CD8-positive, alpha-beta memory T cell (primary cell): ENCODE results near the gene VILL. TPM values are rescaled to one million over a fixed set of nuclear protein-coding genes. Genes with fewer than 3 reads are reported as not detected.
A peak's percentile ranks its signal among the peaks of the same experiment; 100 is the strongest.

ENCODE experiments used
- CTCF ChIA-PET: fragments of 350-600 bp; sonication (Branson Sonifier 250); formaldehyde crosslinking; loops from one replicate; lab custom pipeline; 2021; ENCODE audit warnings: antibody characterized with exemption; lab: Charles Lee
- POLR2A ChIA-PET: fragments of 350-600 bp; sonication (Branson Sonifier 250); formaldehyde crosslinking; loops from one replicate; lab custom pipeline; 2021; ENCODE audit warnings: antibody characterized with exemption; lab: Charles Lee
- DNase-seq, 5 donors: peaks; one replicate each; pipeline versions ENCODE4 v3.0.0 to v3.0.0-alpha.2; 2020 to 2022; ENCODE audit warnings: mixed read lengths in 1 of 5
- H3K27ac ChIP-seq: one replicate; pipeline ENCODE4 v1.7.0; 2013; ENCODE audit warnings: low read depth, mild to moderate bottlenecking, low read length, moderate library complexity
- H3K27me3 ChIP-seq: 2 replicates; pipeline ENCODE4 v1.7.0; 2013; ENCODE audit warnings: low read length, mild to moderate bottlenecking; ENCODE audit not compliant: insufficient read depth, poor library complexity, severe bottlenecking
- H3K36me3 ChIP-seq: 2 replicates; pipeline ENCODE4 v1.7.0; 2013; ENCODE audit warnings: mild to moderate bottlenecking, low read length, moderate library complexity; ENCODE audit not compliant: insufficient read depth
- H3K4me1 ChIP-seq: 2 replicates; pipeline ENCODE4 v1.7.0; 2013; ENCODE audit warnings: mild to moderate bottlenecking, low read length, moderate library complexity; ENCODE audit not compliant: insufficient read depth
- H3K4me3 ChIP-seq: 2 replicates; pipeline ENCODE4 v1.7.0; 2013; ENCODE audit warnings: mild to moderate bottlenecking, low read length
- H3K9me3 ChIP-seq: 2 replicates; pipeline ENCODE4 v1.7.0; 2013; ENCODE audit warnings: mild to moderate bottlenecking, low read length
- H3K27ac Mint-ChIP-seq, 8 donors: one replicate each; pipeline ENCODE4 v1.8.0; 2020 to 2021; ENCODE audit warnings: mixed read lengths in 8 of 8, mild to moderate bottlenecking in 6 of 8, inconsistent platforms in 3 of 8, moderate library complexity in 3 of 8
- H3K27me3 Mint-ChIP-seq, 2 donors: one replicate each; pipeline ENCODE4 v1.8.0; 2020 to 2021; ENCODE audit warnings: mixed read lengths in 2 of 2, mild to moderate bottlenecking in 1 of 2, moderate library complexity in 1 of 2
- H3K36me3 Mint-ChIP-seq, 3 donors: one replicate each; pipeline ENCODE4 v1.8.0; 2020 to 2021; ENCODE audit warnings: mixed read lengths in 3 of 3, inconsistent platforms in 1 of 3, mild to moderate bottlenecking in 1 of 3
- H3K4me1 Mint-ChIP-seq, 3 donors: one replicate each; pipeline ENCODE4 v1.8.0; 2020 to 2021; ENCODE audit warnings: mixed read lengths in 3 of 3, inconsistent platforms in 1 of 3, mild to moderate bottlenecking in 1 of 3
- H3K4me3 Mint-ChIP-seq, 7 donors: one replicate each; pipeline ENCODE4 v1.8.0; 2020 to 2021; ENCODE audit warnings: mixed read lengths in 7 of 7, mild to moderate bottlenecking in 6 of 7, moderate library complexity in 4 of 7, inconsistent platforms in 2 of 7
- H3K9me3 Mint-ChIP-seq, 5 donors: one replicate each; pipeline ENCODE4 v1.8.0; 2020 to 2022; ENCODE audit warnings: mixed read lengths in 5 of 5, mild to moderate bottlenecking in 3 of 5, moderate library complexity in 2 of 5, inconsistent platforms in 1 of 5
- polyA plus RNA-seq: library from polyadenylated mRNA; unstranded; fragments of 300-500 nt; fragmentation: Illumina TruSeq; gene quantifications from one replicate; pipeline ENCODE4 v1.2.3, GENCODE V29; 2021
- total RNA-seq, 2 experiments: library from RNA; stranded (reverse); gene quantifications; one replicate each; pipeline ENCODE4 v1.2.3, GENCODE V29; 2021

VILL gene
- total and polyA plus RNA-seq, 3 experiments from 2014 or later = 14.7 to 16.8 (median 15.8) TPM

- H3K27me3 Mint-ChIP-seq = peaks cover 0 to under 1% of the 10 kb centered on the region in 2 donors
- ChIA-PET POLR2A (no interaction called here), CTCF (interaction anchor here (0.9 to 4.1 kb wide), 5 partner anchors 17 to 21 kb away, joined by 3 to 20 read pairs (median 5); partner anchors contain the start of gene DLEC1)
- Histone ChIP-seq H3K36me3 (no peaks in the 10 kb centered on the region), H3K27ac (peak overlapping the region; percentile 82), H3K9me3 (no peaks in the 10 kb centered on the region), H3K27me3 (no peaks in the 10 kb centered on the region), H3K4me1 (peaks cover 34% of the 10 kb centered on the region), H3K4me3 (peak overlapping the region; percentile 88)
- DNase-seq = peak in 1 of 5 donors; percentile 42
- no peaks in the 10 kb centered on the region for H3K9me3 Mint-ChIP-seq
- peaks cover 7 to 40% (median 10%) of the 10 kb centered on the region in 3 donors for H3K36me3 Mint-ChIP-seq
- H3K4me1 Mint-ChIP-seq = peaks cover 43 to 69% (median 52%) of the 10 kb centered on the region in 3 donors
- peak overlapping the region; percentile 85 to 96 (median 92) for H3K4me3 Mint-ChIP-seq
- peak overlapping the region; percentile 77 to 99 (median 94) for H3K27ac Mint-ChIP-seq
Measured at GRCh38 chr3:38022896-38023709, 32.5 kb downstream of the VILL start.

- peak overlapping the region in 6 of 8 donors; percentile 26 to 92 (median 74) for H3K27ac Mint-ChIP-seq
- no peak overlapping the region for H3K27ac ChIP-seq
- H3K27me3 ChIP-seq = peaks cover 8% of the 10 kb centered on the region
- H3K36me3 ChIP-seq = no peaks in the 10 kb centered on the region
- no peak overlapping the region for H3K4me3 ChIP-seq
- H3K4me1 ChIP-seq = peaks cover 62% of the 10 kb centered on the region
- peak overlapping the region in 2 of 7 donors; percentile 79 to 83 for H3K4me3 Mint-ChIP-seq
- no peaks in the 10 kb centered on the region for H3K9me3 Mint-ChIP-seq
- DNase-seq = no peak
- H3K4me1 Mint-ChIP-seq = peaks cover 45 to 76% (median 55%) of the 10 kb centered on the region in 3 donors
- H3K9me3 ChIP-seq = no peaks in the 10 kb centered on the region
- ChIA-PET CTCF (interaction anchor here (1.8 kb wide), 1 partner anchor 12 kb away, joined by 7 read pairs; the partner anchor contains the start of gene DLEC1), POLR2A (interaction anchor here (0.8 kb wide), 1 partner anchor 12 kb away, joined by 3 read pairs; the partner anchor contains the start of gene DLEC1)
- H3K27me3 Mint-ChIP-seq = peaks cover 0 to 7% of the 10 kb centered on the region in 2 donors
- peaks cover 0 to 12% (median 0%) of the 10 kb centered on the region in 3 donors for H3K36me3 Mint-ChIP-seq
Measured at GRCh38 chr3:38026856-38027255, 36.3 kb downstream of the VILL start.

- H3K27ac ChIP-seq = no peak overlapping the region
- ChIA-PET POLR2A (interaction anchor here (0.8 kb wide), 1 partner anchor 11 kb away, joined by 3 read pairs; the partner anchor contains the start of gene DLEC1), CTCF (interaction anchor here (1.8 kb wide), 1 partner anchor 11 kb away, joined by 7 read pairs; the partner anchor contains the start of gene DLEC1)
- H3K27me3 ChIP-seq = peaks cover 8% of the 10 kb centered on the region
- Mint-ChIP-seq H3K27ac (peak overlapping the region in 7 of 8 donors; percentile 28 to 86 (median 51)), H3K27me3 (peaks cover 0 to 7% of the 10 kb centered on the region in 2 donors), H3K9me3 (no peaks in the 10 kb centered on the region), H3K4me1 (peaks cover 39 to 71% (median 51%) of the 10 kb centered on the region in 3 donors), H3K36me3 (peaks cover 0 to 12% (median 0%) of the 10 kb centered on the region in 3 donors), H3K4me3 (peak overlapping the region; percentile 68 to 90 (median 80))
- no peaks in the 10 kb centered on the region for H3K36me3 ChIP-seq
- H3K9me3 ChIP-seq = no peaks in the 10 kb centered on the region
- H3K4me3 ChIP-seq = no peak overlapping the region
- peaks cover 53% of the 10 kb centered on the region for H3K4me1 ChIP-seq
- no peak for DNase-seq
Measured at GRCh38 chr3:38027466-38028465, 37.2 kb downstream of the VILL start.

DNA sequence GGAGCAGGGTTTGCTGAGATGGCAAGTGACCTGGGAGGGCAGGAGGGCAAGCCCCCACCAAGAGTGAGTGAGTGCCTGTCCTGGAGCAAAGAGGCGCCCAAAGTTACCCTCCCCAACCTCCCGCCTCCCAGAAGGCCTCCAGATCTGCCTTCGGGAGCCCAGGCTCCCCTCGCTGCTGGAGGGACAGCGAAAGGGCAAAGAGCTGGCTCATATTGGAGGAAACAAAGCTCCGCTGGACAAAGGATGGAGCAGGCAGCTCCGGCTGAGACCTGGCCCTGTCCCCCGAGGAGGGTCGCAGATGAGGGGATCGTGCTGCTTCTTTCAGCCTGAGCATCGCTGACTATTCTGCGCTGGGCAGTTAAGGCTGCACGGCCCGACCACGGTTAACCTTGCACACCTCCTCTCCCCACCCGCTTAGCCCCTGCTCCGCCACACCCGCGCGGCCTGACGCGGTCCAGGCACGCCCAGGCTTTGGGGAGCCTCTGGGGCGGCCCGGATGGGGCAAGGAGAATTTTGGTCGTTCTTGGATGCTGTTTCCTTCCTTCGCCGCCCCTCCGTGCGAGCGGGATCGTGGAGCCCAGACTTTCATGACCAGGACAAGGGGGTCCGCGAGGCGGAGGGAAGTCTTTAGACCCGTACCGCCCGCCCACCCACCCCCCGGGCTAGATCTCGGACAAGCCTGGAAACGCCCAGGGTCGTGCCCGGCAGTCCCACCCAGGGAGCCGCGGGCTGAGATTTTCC lies 38.2 kb downstream of the VILL start:
- H3K4me1 Mint-ChIP-seq = peaks cover 31 to 61% (median 41%) of the 10 kb centered on the region in 3 donors
- H3K36me3 ChIP-seq = no peaks in the 10 kb centered on the region
- ChIA-PET CTCF (interaction anchor here (0.9 to 1.4 kb wide), 2 partner anchors 25 to 32 kb away, joined by 3 to 7 read pairs; no protein-coding TSS in a partner anchor), POLR2A (interaction anchor here (0.7 to 3.0 kb wide), 2 partner anchors 11 to 108 kb away, joined by 3 to 22 read pairs; partner anchors contain the start of genes ACAA1 and DLEC1)
- no peaks in the 10 kb centered on the region for H3K9me3 Mint-ChIP-seq
- peaks cover 0 to 7% of the 10 kb centered on the region in 2 donors for H3K27me3 Mint-ChIP-seq
- H3K27me3 ChIP-seq = peaks cover 8% of the 10 kb centered on the region
- DNase-seq = no peak
- H3K27ac Mint-ChIP-seq = peak overlapping the region in 6 of 8 donors; percentile 31 to 92 (median 81)
- no peaks in the 10 kb centered on the region for H3K9me3 ChIP-seq
- H3K4me3 Mint-ChIP-seq = peak overlapping the region; percentile 68 to 90 (median 80)
- peaks cover 43% of the 10 kb centered on the region for H3K4me1 ChIP-seq
- no peak overlapping the region for H3K27ac ChIP-seq
- H3K36me3 Mint-ChIP-seq = peaks cover 0 to 11% (median 0%) of the 10 kb centered on the region in 3 donors
- H3K4me3 ChIP-seq = no peak overlapping the region

DNA sequence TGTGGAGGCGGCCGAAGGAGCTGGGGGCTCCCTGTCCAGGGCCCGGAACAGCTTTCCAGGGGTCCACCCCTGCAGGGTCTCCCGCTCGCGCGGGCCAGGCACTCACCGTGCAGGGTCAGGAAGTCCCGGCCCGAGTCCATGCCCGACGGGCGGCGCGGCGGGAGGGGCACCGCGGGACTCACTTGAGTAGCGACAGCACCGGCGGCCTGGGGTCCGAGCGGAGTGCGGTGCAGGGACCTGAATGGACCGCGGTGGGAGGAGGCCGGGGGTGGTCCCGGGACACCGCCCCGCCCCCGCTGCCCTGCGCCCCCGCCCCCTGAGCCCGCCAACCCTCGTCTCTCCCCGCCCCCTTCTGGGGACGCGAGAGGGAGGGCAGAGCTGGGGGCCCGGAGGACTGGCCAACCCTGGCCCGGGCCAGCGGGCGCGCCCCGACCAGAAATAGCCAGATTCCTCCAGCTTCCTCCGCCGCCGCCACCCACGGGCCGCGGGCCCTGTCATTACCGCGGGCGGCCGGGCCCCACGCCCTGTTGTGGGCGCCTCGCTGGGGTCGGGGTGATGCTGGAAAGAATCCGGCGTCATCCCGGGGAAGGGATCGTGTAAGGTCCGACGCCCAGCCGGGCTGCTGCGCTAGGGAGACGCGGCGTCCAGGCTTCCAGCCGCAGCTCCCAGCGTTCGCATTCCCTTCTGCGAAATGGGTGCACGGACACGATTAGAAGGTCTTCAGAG lies 39.0 kb downstream of the VILL start, which contains the start of gene PLCD1:
TSS of gene PLCD1 (minus strand) at position 243 of the 726 bp plus-strand sequence. CDS start at position 140, 103 bp downstream.
- H3K4me1 ChIP-seq = peaks cover 39% of the 10 kb centered on the region
- no peaks in the 10 kb centered on the region for H3K9me3 ChIP-seq
- Mint-ChIP-seq H3K36me3 (peaks cover 0 to 3% (median under 1%) of the 10 kb centered on the region in 3 donors), H3K27me3 (peaks cover 0 to 7% of the 10 kb centered on the region in 2 donors), H3K4me3 (peak within 1 kb of the TSS; percentile 68 to 90 (median 81)), H3K9me3 (no peaks in the 10 kb centered on the region), H3K27ac (peak within 1 kb of the TSS in 6 of 8 donors; percentile 31 to 92 (median 81)), H3K4me1 (peaks cover 30 to 59% (median 38%) of the 10 kb centered on the region in 3 donors)
- H3K4me3 ChIP-seq = peak within 1 kb of the TSS; percentile 60
- DNase-seq = peak; percentile 15 to 75 (median 49)
- H3K36me3 ChIP-seq = no peaks in the 10 kb centered on the region
- H3K27ac ChIP-seq = peak within 1 kb of the TSS; percentile 24
- ChIA-PET CTCF (interaction anchor here (0.9 to 1.5 kb wide), 3 partner anchors 10 to 32 kb away, joined by 3 to 7 read pairs (median 4); no protein-coding TSS in a partner anchor), POLR2A (interaction anchor here (0.7 to 3.0 kb wide), 2 partner anchors 10 to 107 kb away, joined by 3 to 22 read pairs; partner anchors contain the start of genes ACAA1 and DLEC1)
- peaks cover 8% of the 10 kb centered on the region for H3K27me3 ChIP-seq
